WTC11 (cell line): ENCODE data around the gene CES5A. TPM values are rescaled to one million over a fixed set of nuclear protein-coding genes. Genes with fewer than 3 reads are reported as not detected.

Source experiments
- ATAC-seq: fragments of 200-7000 bp; cut with Tn5 transposase; 2 replicates; pipeline ENCODE4 v1.10.0; 2021; ENCODE audit warnings: mild to moderate bottlenecking, moderate library complexity
- CTCF ChIA-PET: fragments of 300-600 bp; sonication (Branson Sonifier 250); formaldehyde crosslinking; loops from one replicate; lab custom pipeline; 2021; ENCODE audit warnings: antibody characterized with exemption; lab: Charles Lee
- POLR2A ChIA-PET: fragments of 350-600 bp; sonication (Branson Sonifier 250); formaldehyde crosslinking; loops from one replicate; lab custom pipeline; 2021; ENCODE audit warnings: antibody characterized with exemption; lab: Charles Lee
- DNase-seq: peaks from one replicate; pipeline ENCODE4 v3.0.0; 2021; ENCODE audit warnings: low spot score
- H3K27ac Mint-ChIP-seq: 2 replicates; pipeline ENCODE4 v1.8.0; 2021; ENCODE audit warnings: mixed read lengths
- H3K27me3 Mint-ChIP-seq: 2 replicates; pipeline ENCODE4 v1.8.0; 2021; ENCODE audit warnings: low read depth, mild to moderate bottlenecking, moderate library complexity, mixed read lengths
- H3K36me3 Mint-ChIP-seq: 2 replicates; pipeline ENCODE4 v1.8.0; 2021; ENCODE audit warnings: mixed read lengths
- H3K4me1 Mint-ChIP-seq: 2 replicates; pipeline ENCODE4 v1.8.0; 2022; ENCODE audit warnings: mixed read lengths
- H3K4me3 Mint-ChIP-seq: 2 replicates; pipeline ENCODE4 v1.8.0; 2021; ENCODE audit warnings: mild to moderate bottlenecking, moderate library complexity, mixed read lengths
- H3K9me3 Mint-ChIP-seq: 2 replicates; pipeline ENCODE4 v1.8.0; 2021; ENCODE audit warnings: mixed read lengths
- AFF4 ChIP-seq: sonication (generic); formaldehyde crosslinking; IDR thresholded peaks from 2 replicates; pipeline ENCODE4 v1.8.1; 2023; ENCODE audit warnings: mild to moderate bottlenecking, missing genetic modification reagents, borderline replicate concordance
- ATF1 ChIP-seq: sonication (generic); formaldehyde crosslinking; IDR thresholded peaks from 2 replicates; pipeline ENCODE4 v1.8.1; 2023; ENCODE audit warnings: mild to moderate bottlenecking, moderate library complexity, missing genetic modification reagents
- ATF6 ChIP-seq: sonication (generic); formaldehyde crosslinking; IDR thresholded peaks from 2 replicates; pipeline ENCODE4 v1.8.1; 2023; ENCODE audit warnings: mild to moderate bottlenecking, missing genetic modification reagents
- CDX4 ChIP-seq: fragments of 250-450 bp; sonication (Bioruptor Pico); IDR thresholded peaks from 2 replicates; pipeline ENCODE4 v1.9.0; 2021; ENCODE audit warnings: moderate library complexity, mild to moderate bottlenecking, inconsistent platforms, borderline replicate concordance
- E2F4 ChIP-seq: sonication (generic); formaldehyde crosslinking; IDR thresholded peaks from 2 replicates; pipeline ENCODE4 v1.8.1; 2022; ENCODE audit warnings: low read depth, mild to moderate bottlenecking, moderate library complexity, missing genetic modification reagents, borderline replicate concordance
- ETV6 ChIP-seq: sonication (generic); formaldehyde crosslinking; IDR thresholded peaks from 2 replicates; pipeline ENCODE4 v1.8.1; 2022; ENCODE audit warnings: mild to moderate bottlenecking, missing genetic modification reagents
- FOXP1 ChIP-seq: sonication (generic); formaldehyde crosslinking; IDR thresholded peaks from 2 replicates; pipeline ENCODE4 v1.8.0; 2022; ENCODE audit warnings: missing genetic modification reagents, mild to moderate bottlenecking, moderate library complexity, borderline replicate concordance
- GRHL2 ChIP-seq: fragments of 250-450 bp; sonication (Bioruptor Pico); IDR thresholded peaks from 2 replicates; pipeline ENCODE4 v1.8.0; 2022; ENCODE audit warnings: mild to moderate bottlenecking, moderate library complexity; ENCODE audit not compliant: insufficient replicate concordance, severe bottlenecking
- GTF2I ChIP-seq: fragments of 250-450 bp; sonication (Bioruptor Pico); conservative IDR thresholded peaks from 2 replicates; pipeline ENCODE4 v1.4.0; 2021; ENCODE audit warnings: mild to moderate bottlenecking
- PRDM15 ChIP-seq: sonication (generic); formaldehyde crosslinking; IDR thresholded peaks from 2 replicates; pipeline ENCODE4 v1.8.0; 2022; ENCODE audit warnings: missing genetic modification reagents
- SOX15 ChIP-seq: fragments of 250-450 bp; sonication (Bioruptor Pico); IDR thresholded peaks from 2 replicates; pipeline ENCODE4 v1.9.0; 2021; ENCODE audit warnings: mild to moderate bottlenecking
- ZBTB21 ChIP-seq: sonication (generic); formaldehyde crosslinking; IDR thresholded peaks from 2 replicates; pipeline ENCODE4 v1.8.1; 2023; ENCODE audit warnings: mild to moderate bottlenecking, missing genetic modification reagents, borderline replicate concordance
- ZBTB43 ChIP-seq: sonication (generic); formaldehyde crosslinking; IDR thresholded peaks from 2 replicates; pipeline ENCODE4 v1.8.1; 2023; ENCODE audit warnings: mild to moderate bottlenecking, missing genetic modification reagents
- ZNF263 ChIP-seq: sonication (generic); formaldehyde crosslinking; IDR thresholded peaks from 2 replicates; pipeline ENCODE4 v1.8.1; 2022; ENCODE audit warnings: low read depth, mild to moderate bottlenecking, moderate library complexity, missing genetic modification reagents
- ZNF317 ChIP-seq: sonication (generic); formaldehyde crosslinking; IDR thresholded peaks from 2 replicates; pipeline ENCODE4 v1.8.1; 2023; ENCODE audit warnings: low read depth, mild to moderate bottlenecking, moderate library complexity, missing genetic modification reagents, borderline replicate concordance
- ZNF396 ChIP-seq: fragments of 250-450 bp; sonication (Bioruptor Pico); IDR thresholded peaks from 2 replicates; pipeline ENCODE4 v1.8.0; 2021; ENCODE audit warnings: mild to moderate bottlenecking, moderate library complexity, borderline replicate concordance
- total RNA-seq: library from RNA; stranded (reverse); gene quantifications from 3 replicates; pipeline ENCODE4 v1.2.3, GENCODE V29; 2021

CES5A gene
- total RNA-seq, 1 experiment from 2014 or later, result not detected

GRCh38 chr16:55824473-55825000 lies 50.6 kb downstream of the CES5A start:
- H3K4me3 Mint-ChIP-seq, result no peak overlapping the region
- no peak for TF ChIP-seq PRDM15 (CRISPR knock-in tag)
- no peaks in the 10 kb centered on the region for H3K36me3 Mint-ChIP-seq
- H3K4me1 Mint-ChIP-seq, result no peaks in the 10 kb centered on the region
- H3K27me3 Mint-ChIP-seq, result peaks cover 7% of the 10 kb centered on the region
- H3K27ac Mint-ChIP-seq, result no peak overlapping the region
- ChIA-PET CTCF (no interaction called here), POLR2A (no interaction called here)
- no peak for ATAC-seq
- peaks cover 7% of the 10 kb centered on the region; the same call in 1 of the 2 replicates for H3K9me3 Mint-ChIP-seq
- no peak for DNase-seq

- ChIA-PET POLR2A (no interaction called here), CTCF (no interaction called here)
- Mint-ChIP-seq H3K9me3 (peaks cover 7% of the 10 kb centered on the region; the same call in 1 of the 2 replicates), H3K27me3 (peaks cover 7% of the 10 kb centered on the region), H3K4me1 (no peaks in the 10 kb centered on the region), H3K4me3 (no peak overlapping the region), H3K36me3 (no peaks in the 10 kb centered on the region), H3K27ac (no peak overlapping the region)
- DNase-seq, result no peak
- ATAC-seq, result no peak
- TF ChIP-seq ATF6 (CRISPR knock-in tag), result no peak
- TF ChIP-seq ZNF317, result no peak
- no peak for TF ChIP-seq GTF2I (CRISPR knock-in tag)
- TF ChIP-seq ETV6 (CRISPR knock-in tag), result no peak
- no peak for TF ChIP-seq CDX4 (CRISPR knock-in tag)
- no peak for TF ChIP-seq AFF4
- TF ChIP-seq ZBTB43 (CRISPR knock-in tag), result no peak
- no peak for TF ChIP-seq ZBTB21 (CRISPR knock-in tag)
- TF ChIP-seq FOXP1, result no peak
- no peak for TF ChIP-seq GRHL2 (CRISPR knock-in tag)
- TF ChIP-seq SOX15 (CRISPR knock-in tag), result no peak
- no peak for TF ChIP-seq ZNF263 (CRISPR knock-in tag)
- no peak for TF ChIP-seq E2F4 (CRISPR knock-in tag)
- no peak for TF ChIP-seq ATF1 (CRISPR knock-in tag)
- TF ChIP-seq ZNF396 (CRISPR knock-in tag), result no peak
- no peak for TF ChIP-seq PRDM15 (CRISPR knock-in tag)
These were observed 52.8 kb downstream of the CES5A start for GRCh38 chr16:55822280-55822810.
